Panc1 (cell line): ENCODE data around the gene TBC1D32. TPM values are rescaled to one million over a fixed set of nuclear protein-coding genes. Genes with fewer than 3 reads are reported as not detected.

Experiments
- ATAC-seq: fragments of 200-7000 bp; cut with Tn5 transposase; 2 replicates; pipeline ENCODE4 v1.9.1; 2020; ENCODE audit warnings: mild to moderate bottlenecking, moderate library complexity
- BruUV-seq: library from RNA; stranded (reverse); fragments of 400-500 nt; replicated peaks from 2 replicates; lab custom pipeline; 2021; lab: Mats Ljungman, UMichigan
- CTCF ChIA-PET: fragments of 300-600 bp; sonication (Branson Sonifier 250); formaldehyde crosslinking; loops from one replicate; lab custom pipeline; 2022; ENCODE audit warnings: antibody characterized with exemption; lab: Charles Lee
- POLR2A ChIA-PET: fragments of 300-600 bp; sonication (Branson Sonifier 250); formaldehyde crosslinking; loops from one replicate; lab custom pipeline; 2022; ENCODE audit warnings: antibody characterized with exemption; lab: Charles Lee
- DNase-seq: peaks from one replicate; pipeline ENCODE4 v3.0.0-alpha.2; 2010; ENCODE audit warnings: low read depth, low spot score
- H3K27ac ChIP-seq: 2 replicates; pipeline ENCODE4 v1.5.1; 2011; ENCODE audit warnings: mild to moderate bottlenecking, low read length, inconsistent platforms
- H3K27me3 ChIP-seq: fragments of 200-500 bp; sonication (Bioruptor generic); 2 replicates; pipeline ENCODE4 v1.6.0; 2014; ENCODE audit warnings: low read length, inconsistent platforms; ENCODE audit not compliant: control insufficient read depth, insufficient read depth
- H3K36me3 ChIP-seq: fragments of 200-500 bp; sonication (Bioruptor generic); 2 replicates; pipeline ENCODE4 v1.5.1; 2014; ENCODE audit warnings: inconsistent platforms, mild to moderate bottlenecking, low read length, moderate library complexity; ENCODE audit not compliant: control insufficient read depth, insufficient read depth
- H3K4me1 ChIP-seq: 2 replicates; pipeline ENCODE4 v1.5.1; 2011; ENCODE audit warnings: inconsistent platforms, mild to moderate bottlenecking, low read length, moderate library complexity; ENCODE audit not compliant: control insufficient read depth, insufficient read depth
- H3K4me3 ChIP-seq, 2 experiments: 2 replicates each; pipeline ENCODE4 v1.5.1; 2011 to 2012; ENCODE audit warnings: low read depth in 2 of 2, low read length in 2 of 2, mild to moderate bottlenecking in 2 of 2, inconsistent platforms in 1 of 2, moderate library complexity in 1 of 2
- H3K9me3 ChIP-seq: fragments of 200-500 bp; sonication (Bioruptor generic); 2 replicates; pipeline ENCODE4 v1.5.1; 2014; ENCODE audit warnings: low read depth, mild to moderate bottlenecking, inconsistent platforms, low read length, moderate library complexity; ENCODE audit not compliant: control insufficient read depth, insufficient read depth
- POLR2AphosphoS5 ChIP-seq: IDR thresholded peaks from 2 replicates; pipeline ENCODE4 v1.6.1; 2012; ENCODE audit warnings: mild to moderate bottlenecking, low read depth, low read length, moderate library complexity
- SIN3A ChIP-seq: IDR thresholded peaks from 2 replicates; pipeline ENCODE4 v1.6.1; 2012; ENCODE audit warnings: low read depth, mild to moderate bottlenecking, low read length, moderate library complexity, borderline replicate concordance; ENCODE audit not compliant: insufficient read depth
- TCF7L2 ChIP-seq: IDR thresholded peaks from 2 replicates; pipeline ENCODE4 v1.6.1; 2011; ENCODE audit warnings: mild to moderate bottlenecking, low read depth, low read length, inconsistent platforms
- in situ Hi-C: cut with HindIII; loops from 2 replicates; pipeline ENCODE4 v1.10.0; 2016; ENCODE audit warnings: low sequenced_read_pairs, low pct_unique_long_range_greater_than_20kb
- intact Hi-C: fragments of 100-400 bp; cut with micrococcal nuclease; formaldehyde crosslinking; loops from one replicate; pipeline ENCODE4 v1.10.0; 2022; ENCODE audit not compliant: unreplicated experiment
- total RNA-seq: library from RNA; stranded (reverse); gene quantifications from one replicate; pipeline ENCODE4 v1.2.1, GENCODE V29; 2021; ENCODE audit not compliant: unreplicated experiment
- TF ChIP-seq, protein P1 (sequence below): fragments of 450-650 bp; IDR thresholded peaks from 2 replicates; pipeline ENCODE4 v1.5.1; 2017; ENCODE audit warnings: mild to moderate bottlenecking
- TF ChIP-seq, protein P2 (sequence below), 2 experiments: IDR thresholded peaks; 2 replicates each; pipeline ENCODE4 v1.6.1; 2011 to 2012; ENCODE audit warnings: low read depth in 2 of 2, control low read depth in 1 of 2, low read length in 1 of 2, mild to moderate bottlenecking in 1 of 2, moderate library complexity in 1 of 2; ENCODE audit not compliant: insufficient read depth in 1 of 2

The TBC1D32 gene
- total RNA-seq, 1 experiment from 2014 or later: 15.8 TPM

DNA sequence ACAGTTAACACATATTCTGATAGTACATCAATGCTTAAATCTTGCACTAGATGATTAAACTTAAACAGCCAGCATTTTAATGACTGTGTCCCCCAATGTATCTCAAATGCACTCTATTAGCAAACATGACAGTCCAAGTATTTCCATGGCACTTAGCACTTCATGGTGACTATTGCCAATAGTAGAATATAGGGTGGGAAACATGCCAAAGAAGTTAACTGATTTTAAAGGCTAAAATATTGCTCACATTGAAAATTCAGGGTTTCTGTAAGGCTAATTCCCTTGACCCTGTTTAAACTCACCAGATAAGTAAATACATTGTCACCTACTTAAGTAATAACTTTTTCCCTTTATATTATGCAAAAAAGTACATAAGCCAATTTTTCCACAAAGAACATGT is 266.9 kb downstream of the TBC1D32 start:
- CTCF ChIA-PET: no interaction called here
- in situ Hi-C loops: no loop called here
- ATAC-seq: no peak

DNA sequence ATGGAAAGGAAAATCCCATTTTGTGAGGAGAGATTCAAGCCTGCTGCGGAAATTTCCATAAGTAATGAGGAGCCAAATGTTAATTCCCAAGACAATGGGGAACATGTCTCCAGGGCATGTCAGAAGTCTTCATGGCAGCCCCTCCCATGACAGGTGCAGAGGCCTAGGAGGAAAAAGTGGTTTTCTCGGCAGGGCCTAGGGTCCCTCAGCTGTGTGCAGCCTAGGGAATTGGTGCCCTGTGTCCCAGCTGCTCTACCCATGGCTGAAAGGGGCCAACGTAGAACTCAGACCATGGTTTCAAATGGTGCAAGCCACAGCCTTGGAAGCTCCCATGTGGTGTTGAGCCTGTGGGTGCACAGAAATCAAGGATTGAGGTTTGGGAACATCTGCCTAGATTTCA is 269.9 kb downstream of the TBC1D32 start:
- CTCF ChIA-PET: no interaction called here
- ATAC-seq (no peak), DNase-seq (no peak)
- H3K4me1 ChIP-seq: no peaks in the 10 kb centered on the region
- no peaks in the 10 kb centered on the region for H3K36me3 ChIP-seq
- POLR2A ChIA-PET: no interaction called here
- H3K9me3 ChIP-seq: no peaks in the 10 kb centered on the region
- in situ Hi-C loops (no loop called here), intact Hi-C loops (no loop called here)
- BruUV-seq: no TSS peak
- TF ChIP-seq SIN3A: no peak
- TF ChIP-seq, protein P1, sequence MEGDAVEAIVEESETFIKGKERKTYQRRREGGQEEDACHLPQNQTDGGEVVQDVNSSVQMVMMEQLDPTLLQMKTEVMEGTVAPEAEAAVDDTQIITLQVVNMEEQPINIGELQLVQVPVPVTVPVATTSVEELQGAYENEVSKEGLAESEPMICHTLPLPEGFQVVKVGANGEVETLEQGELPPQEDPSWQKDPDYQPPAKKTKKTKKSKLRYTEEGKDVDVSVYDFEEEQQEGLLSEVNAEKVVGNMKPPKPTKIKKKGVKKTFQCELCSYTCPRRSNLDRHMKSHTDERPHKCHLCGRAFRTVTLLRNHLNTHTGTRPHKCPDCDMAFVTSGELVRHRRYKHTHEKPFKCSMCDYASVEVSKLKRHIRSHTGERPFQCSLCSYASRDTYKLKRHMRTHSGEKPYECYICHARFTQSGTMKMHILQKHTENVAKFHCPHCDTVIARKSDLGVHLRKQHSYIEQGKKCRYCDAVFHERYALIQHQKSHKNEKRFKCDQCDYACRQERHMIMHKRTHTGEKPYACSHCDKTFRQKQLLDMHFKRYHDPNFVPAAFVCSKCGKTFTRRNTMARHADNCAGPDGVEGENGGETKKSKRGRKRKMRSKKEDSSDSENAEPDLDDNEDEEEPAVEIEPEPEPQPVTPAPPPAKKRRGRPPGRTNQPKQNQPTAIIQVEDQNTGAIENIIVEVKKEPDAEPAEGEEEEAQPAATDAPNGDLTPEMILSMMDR: no peak
- TF ChIP-seq, protein P2, sequence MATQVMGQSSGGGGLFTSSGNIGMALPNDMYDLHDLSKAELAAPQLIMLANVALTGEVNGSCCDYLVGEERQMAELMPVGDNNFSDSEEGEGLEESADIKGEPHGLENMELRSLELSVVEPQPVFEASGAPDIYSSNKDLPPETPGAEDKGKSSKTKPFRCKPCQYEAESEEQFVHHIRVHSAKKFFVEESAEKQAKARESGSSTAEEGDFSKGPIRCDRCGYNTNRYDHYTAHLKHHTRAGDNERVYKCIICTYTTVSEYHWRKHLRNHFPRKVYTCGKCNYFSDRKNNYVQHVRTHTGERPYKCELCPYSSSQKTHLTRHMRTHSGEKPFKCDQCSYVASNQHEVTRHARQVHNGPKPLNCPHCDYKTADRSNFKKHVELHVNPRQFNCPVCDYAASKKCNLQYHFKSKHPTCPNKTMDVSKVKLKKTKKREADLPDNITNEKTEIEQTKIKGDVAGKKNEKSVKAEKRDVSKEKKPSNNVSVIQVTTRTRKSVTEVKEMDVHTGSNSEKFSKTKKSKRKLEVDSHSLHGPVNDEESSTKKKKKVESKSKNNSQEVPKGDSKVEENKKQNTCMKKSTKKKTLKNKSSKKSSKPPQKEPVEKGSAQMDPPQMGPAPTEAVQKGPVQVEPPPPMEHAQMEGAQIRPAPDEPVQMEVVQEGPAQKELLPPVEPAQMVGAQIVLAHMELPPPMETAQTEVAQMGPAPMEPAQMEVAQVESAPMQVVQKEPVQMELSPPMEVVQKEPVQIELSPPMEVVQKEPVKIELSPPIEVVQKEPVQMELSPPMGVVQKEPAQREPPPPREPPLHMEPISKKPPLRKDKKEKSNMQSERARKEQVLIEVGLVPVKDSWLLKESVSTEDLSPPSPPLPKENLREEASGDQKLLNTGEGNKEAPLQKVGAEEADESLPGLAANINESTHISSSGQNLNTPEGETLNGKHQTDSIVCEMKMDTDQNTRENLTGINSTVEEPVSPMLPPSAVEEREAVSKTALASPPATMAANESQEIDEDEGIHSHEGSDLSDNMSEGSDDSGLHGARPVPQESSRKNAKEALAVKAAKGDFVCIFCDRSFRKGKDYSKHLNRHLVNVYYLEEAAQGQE (IDR thresholded peaks at IDR 0.05; ENCODE audit: insufficient read depth in 1 of 2, low read depth in 2 of 2, low read length in 1 of 2): no peak
- TF ChIP-seq POLR2AphosphoS5: no peak
- TF ChIP-seq TCF7L2: no peak
- H3K27me3 ChIP-seq: no peaks in the 10 kb centered on the region
- H3K4me3 ChIP-seq: no peak overlapping the region
- H3K27ac ChIP-seq: no peak overlapping the region

More for the DNA sequence above, 266.9 kb downstream of the TBC1D32 start:
- intact Hi-C loops: no loop called here
- no TSS peak for BruUV-seq
- Histone ChIP-seq H3K4me1 (no peaks in the 10 kb centered on the region), H3K27ac (no peak overlapping the region), H3K27me3 (no peaks in the 10 kb centered on the region), H3K36me3 (no peaks in the 10 kb centered on the region), H3K4me3 (no peak overlapping the region), H3K9me3 (no peaks in the 10 kb centered on the region)
- POLR2A ChIA-PET: no interaction called here
- no peak for DNase-seq
- TF ChIP-seq SIN3A (no peak), POLR2AphosphoS5 (no peak), TCF7L2 (no peak)
- TF ChIP-seq, protein P2 (IDR thresholded peaks at IDR 0.05; ENCODE audit: insufficient read depth in 1 of 2, low read depth in 2 of 2, low read length in 1 of 2): no peak
- TF ChIP-seq, protein P1: no peak
